RWPE2 (cell line): Measurements from ENCODE around the gene ARHGEF4.

Source experiments
- ATAC-seq: fragments of 200-7000 bp; cut with Tn5 transposase; 3 replicates; pipeline ENCODE4 v1.9.1; 2021; ENCODE audit warnings: low read depth
- DNase-seq: peaks from one replicate; pipeline ENCODE4 v3.0.0-alpha.2; 2020; ENCODE audit warnings: low spot score
- H3K27ac ChIP-seq: fragments of 450-650 bp; 2 replicates; pipeline ENCODE4 v1.5.1; 2017; ENCODE audit warnings: mild to moderate bottlenecking; ENCODE audit not compliant: poor library complexity, severe bottlenecking
- H3K27me3 ChIP-seq: fragments of 250-450 bp; sonication (Bioruptor Pico); 2 replicates; pipeline ENCODE4 v1.5.1; 2021; ENCODE audit warnings: mild to moderate bottlenecking, moderate library complexity; ENCODE audit not compliant: insufficient read depth, poor library complexity, severe bottlenecking
- H3K36me3 ChIP-seq: fragments of 250-450 bp; sonication (Bioruptor Pico); 2 replicates; pipeline ENCODE4 v1.5.1; 2020; ENCODE audit warnings: low read depth, mild to moderate bottlenecking, moderate library complexity
- H3K4me1 ChIP-seq: fragments of 250-450 bp; sonication (Bioruptor Pico); 2 replicates; pipeline ENCODE4 v1.5.1; 2021; ENCODE audit warnings: mild to moderate bottlenecking, moderate library complexity; ENCODE audit not compliant: insufficient read depth, poor library complexity, severe bottlenecking
- H3K4me3 ChIP-seq: fragments of 250-450 bp; sonication (Bioruptor Pico); 2 replicates; pipeline ENCODE4 v1.5.1; 2021; ENCODE audit warnings: mild to moderate bottlenecking, moderate library complexity; ENCODE audit not compliant: severe bottlenecking
- H3K9me3 ChIP-seq: fragments of 250-450 bp; sonication (Bioruptor Pico); 2 replicates; pipeline ENCODE4 v1.5.1; 2021; ENCODE audit warnings: mild to moderate bottlenecking, moderate library complexity; ENCODE audit not compliant: severe bottlenecking
- CTCF ChIP-seq: fragments of 450-650 bp; IDR thresholded peaks from one replicate; pipeline ENCODE4 v1.5.1; 2017; ENCODE audit warnings: mild to moderate bottlenecking, moderate library complexity; ENCODE audit not compliant: poor library complexity, severe bottlenecking

The ARHGEF4 gene

DNA sequence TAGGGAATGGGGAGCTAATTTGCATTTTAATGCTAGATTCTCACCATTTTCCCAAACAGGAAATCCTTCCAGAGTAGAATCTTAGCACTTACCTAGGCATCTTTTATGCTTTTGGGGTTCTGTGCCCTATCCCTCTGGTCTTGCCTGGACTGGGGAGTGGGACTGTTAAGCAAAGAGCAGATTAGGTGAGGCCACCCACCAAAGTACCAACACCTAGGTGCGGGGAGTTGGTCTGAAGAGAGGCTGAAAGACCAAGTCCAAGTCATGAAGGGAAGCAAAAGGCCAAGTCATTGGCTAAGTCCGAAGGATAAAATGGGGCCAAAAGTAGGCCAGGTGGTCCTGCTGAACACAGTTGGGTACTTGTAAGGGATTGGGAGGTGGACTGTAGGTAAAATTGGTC lies 169.8 kb downstream of the ARHGEF4 start:
- Histone ChIP-seq H3K9me3 (no peaks in the 10 kb centered on the region), H3K27me3 (no peaks in the 10 kb centered on the region), H3K27ac (no peak overlapping the region), H3K36me3 (no peaks in the 10 kb centered on the region), H3K4me1 (no peaks in the 10 kb centered on the region), H3K4me3 (no peak overlapping the region)
- DNase-seq: no peak
- no peak for TF ChIP-seq CTCF
- ATAC-seq: no peak

- DNase-seq (no peak), ATAC-seq (no peak)
- no peak overlapping the region for H3K27ac ChIP-seq
- no peaks in the 10 kb centered on the region for H3K27me3 ChIP-seq
- TF ChIP-seq CTCF: no peak
- no peaks in the 10 kb centered on the region for H3K9me3 ChIP-seq
- H3K4me1 ChIP-seq: peaks cover 11% of the 10 kb centered on the region
- H3K36me3 ChIP-seq: no peaks in the 10 kb centered on the region
- no peak overlapping the region for H3K4me3 ChIP-seq
Observed at GRCh38 chr2:131008967-131009366, 172.3 kb downstream of the ARHGEF4 start.

GRCh38 chr2:131009713-131010475 lies 173.2 kb downstream of the ARHGEF4 start:
- ATAC-seq (no peak), DNase-seq (no peak)
- no peaks in the 10 kb centered on the region for H3K36me3 ChIP-seq
- no peak overlapping the region for H3K4me3 ChIP-seq
- H3K9me3 ChIP-seq: no peaks in the 10 kb centered on the region
- H3K4me1 ChIP-seq: peaks cover 20% of the 10 kb centered on the region
- no peak for TF ChIP-seq CTCF
- H3K27me3 ChIP-seq: no peaks in the 10 kb centered on the region
- no peak overlapping the region for H3K27ac ChIP-seq

- ATAC-seq: no peak
- no peaks in the 10 kb centered on the region for H3K36me3 ChIP-seq
Observed at GRCh38 chr2:131010566-131010965, 173.9 kb downstream of the ARHGEF4 start.

More at GRCh38 chr2:131010566-131010965, 173.9 kb downstream of the ARHGEF4 start:
- H3K27ac ChIP-seq: no peak overlapping the region
- DNase-seq: no peak
- no peaks in the 10 kb centered on the region for H3K27me3 ChIP-seq
- H3K4me3 ChIP-seq: no peak overlapping the region
- H3K9me3 ChIP-seq: no peaks in the 10 kb centered on the region
- TF ChIP-seq CTCF: no peak
- H3K4me1 ChIP-seq: peaks cover 21% of the 10 kb centered on the region
